A673 (cell line): ENCODE data around the gene MMS22L. TPM values are rescaled to one million over a fixed set of nuclear protein-coding genes. Genes with fewer than 3 reads are reported as not detected.

ENCODE experiments used
- Bru-seq: library from RNA; stranded (reverse); fragments of 400-500 nt; gene quantifications from one replicate; lab custom pipeline; 2021; lab: Mats Ljungman, UMichigan
- BruChase-seq, 2 experiments: library from RNA; stranded (reverse); fragments of 400-500 nt; gene quantifications; one replicate each; lab custom pipeline; 2021; lab: Mats Ljungman, UMichigan
- BruUV-seq: library from RNA; stranded (reverse); fragments of 400-500 nt; replicated peaks from 2 replicates; lab custom pipeline; 2021; lab: Mats Ljungman, UMichigan
- CTCF ChIA-PET: fragments of 300-600 bp; sonication (Branson Sonifier 250); formaldehyde crosslinking; loops from one replicate; lab custom pipeline; 2022; ENCODE audit warnings: antibody characterized with exemption; lab: Charles Lee
- POLR2A ChIA-PET: fragments of 300-600 bp; sonication (Branson Sonifier 250); formaldehyde crosslinking; loops from one replicate; lab custom pipeline; 2022; ENCODE audit warnings: antibody characterized with exemption; ENCODE audit not compliant: low non-redundant PET; lab: Charles Lee
- DNase-seq: peaks from one replicate; pipeline ENCODE4 v3.0.0-alpha.2; 2015; ENCODE audit warnings: low spot score
- H3K27ac ChIP-seq: fragments of 200-600 bp; sonication (generic); 2 replicates; pipeline ENCODE4 v1.5.1; 2016; ENCODE audit warnings: mixed run types, low read depth, mild to moderate bottlenecking, mixed read lengths, antibody characterized with exemption, low read length; ENCODE audit not compliant: poor library complexity, severe bottlenecking
- H3K27me3 ChIP-seq: fragments of 200-600 bp; sonication (generic); replicated peaks from 2 replicates; pipeline ENCODE4 v1.6.1; 2017; ENCODE audit warnings: mixed run types, low read depth, mild to moderate bottlenecking, mixed read lengths, antibody characterized with exemption, low read length; ENCODE audit not compliant: insufficient read depth, poor library complexity
- H3K36me3 ChIP-seq: fragments of 200-600 bp; sonication (generic); 2 replicates; pipeline ENCODE4 v1.6.1; 2016; ENCODE audit warnings: mixed run types, mild to moderate bottlenecking, mixed read lengths, antibody characterized with exemption, low read length; ENCODE audit not compliant: insufficient read depth, poor library complexity, severe bottlenecking
- H3K4me1 ChIP-seq: fragments of 200-600 bp; sonication (generic); 2 replicates; pipeline ENCODE4 v1.6.1; 2017; ENCODE audit warnings: mixed run types, mild to moderate bottlenecking, mixed read lengths, antibody characterized with exemption, low read length; ENCODE audit not compliant: insufficient read depth, poor library complexity, severe bottlenecking
- H3K4me3 ChIP-seq: fragments of 200-600 bp; sonication (generic); 2 replicates; pipeline ENCODE4 v1.5.1; 2016; ENCODE audit warnings: low read depth, mixed run types, mild to moderate bottlenecking, mixed read lengths, low read length; ENCODE audit not compliant: poor library complexity, severe bottlenecking
- H3K9me3 ChIP-seq: fragments of 200-600 bp; sonication (generic); 2 replicates; pipeline ENCODE4 v1.6.1; 2016; ENCODE audit warnings: mixed run types, low read depth, mild to moderate bottlenecking, mixed read lengths, antibody characterized with exemption, low read length; ENCODE audit not compliant: poor library complexity, severe bottlenecking
- EZH2 ChIP-seq: fragments of 200-600 bp; sonication (generic); IDR thresholded peaks from 2 replicates; pipeline ENCODE4 v1.6.1; 2017; ENCODE audit warnings: borderline replicate concordance, low read depth, mild to moderate bottlenecking, mixed read lengths, antibody characterized with exemption, low read length; ENCODE audit not compliant: poor library complexity, severe bottlenecking
- intact Hi-C: fragments of 100-400 bp; cut with micrococcal nuclease; formaldehyde crosslinking; loops from one replicate; pipeline ENCODE4 v1.10.0; 2022; ENCODE audit not compliant: unreplicated experiment
- long read RNA-seq: library from polyadenylated mRNA; stranded (forward); transcript quantifications from one replicate; pipeline ENCODE4 v2.0.0, GENCODE V29; 2022
- total RNA-seq: library from RNA; stranded (reverse); gene quantifications from 2 replicates; pipeline ENCODE4 v1.2.3, GENCODE V29; 2021
- TF ChIP-seq, protein P1 (sequence below): fragments of 300-800, 200-600 bp; sonication (generic); conservative IDR thresholded peaks from 2 replicates; pipeline ENCODE4 v1.5.1; 2017; ENCODE audit warnings: low read depth, mild to moderate bottlenecking, antibody characterized with exemption, low read length, moderate library complexity, mixed read lengths

Gene MMS22L, protein sequence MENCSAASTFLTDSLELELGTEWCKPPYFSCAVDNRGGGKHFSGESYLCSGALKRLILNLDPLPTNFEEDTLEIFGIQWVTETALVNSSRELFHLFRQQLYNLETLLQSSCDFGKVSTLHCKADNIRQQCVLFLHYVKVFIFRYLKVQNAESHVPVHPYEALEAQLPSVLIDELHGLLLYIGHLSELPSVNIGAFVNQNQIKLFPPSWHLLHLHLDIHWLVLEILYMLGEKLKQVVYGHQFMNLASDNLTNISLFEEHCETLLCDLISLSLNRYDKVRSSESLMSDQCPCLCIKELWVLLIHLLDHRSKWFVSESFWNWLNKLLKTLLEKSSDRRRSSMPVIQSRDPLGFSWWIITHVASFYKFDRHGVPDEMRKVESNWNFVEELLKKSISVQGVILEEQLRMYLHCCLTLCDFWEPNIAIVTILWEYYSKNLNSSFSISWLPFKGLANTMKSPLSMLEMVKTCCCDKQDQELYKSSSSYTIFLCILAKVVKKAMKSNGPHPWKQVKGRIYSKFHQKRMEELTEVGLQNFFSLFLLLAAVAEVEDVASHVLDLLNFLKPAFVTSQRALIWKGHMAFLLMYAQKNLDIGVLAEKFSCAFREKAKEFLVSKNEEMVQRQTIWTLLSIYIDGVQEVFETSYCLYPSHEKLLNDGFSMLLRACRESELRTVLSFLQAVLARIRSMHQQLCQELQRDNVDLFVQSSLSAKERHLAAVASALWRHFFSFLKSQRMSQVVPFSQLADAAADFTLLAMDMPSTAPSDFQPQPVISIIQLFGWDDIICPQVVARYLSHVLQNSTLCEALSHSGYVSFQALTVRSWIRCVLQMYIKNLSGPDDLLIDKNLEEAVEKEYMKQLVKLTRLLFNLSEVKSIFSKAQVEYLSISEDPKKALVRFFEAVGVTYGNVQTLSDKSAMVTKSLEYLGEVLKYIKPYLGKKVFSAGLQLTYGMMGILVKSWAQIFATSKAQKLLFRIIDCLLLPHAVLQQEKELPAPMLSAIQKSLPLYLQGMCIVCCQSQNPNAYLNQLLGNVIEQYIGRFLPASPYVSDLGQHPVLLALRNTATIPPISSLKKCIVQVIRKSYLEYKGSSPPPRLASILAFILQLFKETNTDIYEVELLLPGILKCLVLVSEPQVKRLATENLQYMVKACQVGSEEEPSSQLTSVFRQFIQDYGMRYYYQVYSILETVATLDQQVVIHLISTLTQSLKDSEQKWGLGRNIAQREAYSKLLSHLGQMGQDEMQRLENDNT
- 57.6 and 59.2 TPM in 2 replicates for total RNA-seq
- percentile 94 among the genes with signal in this experiment for Bru-seq, nascent RNA
- percentile 93 among the genes with signal in this experiment for BruChase-seq, experiment 1, labeled RNA remaining after a 2-hour chase
- BruChase-seq, experiment 2, labeled RNA remaining after a 6-hour chase, result percentile 86 among the genes with signal in this experiment
- long read RNA-seq, partial matches to known transcripts, result 11 of 35 reads
- long read RNA-seq, other reads (novel, unspliced or antisense), result 24 of 35 reads

DNA sequence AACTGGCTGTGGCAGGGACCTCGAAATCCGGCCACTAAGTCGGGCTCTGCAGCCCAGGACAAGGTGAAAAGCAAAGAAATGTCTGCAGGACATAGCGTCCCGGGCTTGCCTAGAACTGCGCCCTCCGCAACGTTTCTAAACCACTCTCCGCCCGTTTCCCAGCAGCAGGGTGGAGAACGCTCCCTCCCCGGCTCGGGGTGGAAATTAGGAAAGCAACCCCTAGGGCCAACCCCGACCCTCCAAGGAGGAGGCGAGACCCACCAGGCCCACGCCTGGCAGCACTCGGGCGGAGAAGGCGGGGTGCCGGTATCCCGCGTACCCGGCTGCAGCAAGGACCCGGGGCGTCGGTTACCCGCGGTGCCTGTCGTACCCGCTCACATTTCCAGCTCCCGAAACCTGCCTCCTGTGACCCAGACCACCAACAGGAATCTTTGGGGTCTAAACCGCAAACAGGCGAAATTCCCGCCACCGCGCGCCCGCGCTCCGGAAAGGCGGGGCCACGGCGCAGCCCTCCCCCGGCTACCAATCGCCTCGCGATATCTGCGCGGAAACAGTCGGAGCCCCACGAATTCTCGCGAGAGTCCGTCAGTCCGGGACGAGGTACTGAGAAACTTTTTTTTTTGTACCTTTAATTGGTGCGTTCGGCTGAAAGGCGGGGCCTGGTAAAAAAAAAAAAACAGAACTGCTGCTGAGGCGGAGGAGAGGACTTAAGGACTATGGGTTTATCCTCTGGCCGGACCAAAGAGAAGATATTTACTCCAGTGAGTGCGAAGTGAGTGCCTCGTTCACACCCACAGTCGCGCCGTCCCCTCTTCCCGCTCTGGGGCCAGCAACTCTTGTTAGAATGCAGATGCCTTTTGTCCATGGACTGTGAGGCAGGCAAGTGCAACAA, at the start of gene MMS22L:
TSS of gene MMS22L (minus strand) at position 491 of the 892 bp plus-strand sequence. CDS start 739 bp downstream, outside the sequence.
- peak; percentile 97 for DNase-seq
- POLR2A ChIA-PET, result no interaction called here
- peaks cover 32% of the 10 kb centered on the region for H3K36me3 ChIP-seq
- no TSS peak for BruUV-seq
- no peaks in the 10 kb centered on the region for H3K9me3 ChIP-seq
- no peaks in the 10 kb centered on the region for H3K27me3 ChIP-seq
- intact Hi-C loops, result no loop called here
- CTCF ChIA-PET, result no interaction called here
- TF ChIP-seq, protein P1, sequence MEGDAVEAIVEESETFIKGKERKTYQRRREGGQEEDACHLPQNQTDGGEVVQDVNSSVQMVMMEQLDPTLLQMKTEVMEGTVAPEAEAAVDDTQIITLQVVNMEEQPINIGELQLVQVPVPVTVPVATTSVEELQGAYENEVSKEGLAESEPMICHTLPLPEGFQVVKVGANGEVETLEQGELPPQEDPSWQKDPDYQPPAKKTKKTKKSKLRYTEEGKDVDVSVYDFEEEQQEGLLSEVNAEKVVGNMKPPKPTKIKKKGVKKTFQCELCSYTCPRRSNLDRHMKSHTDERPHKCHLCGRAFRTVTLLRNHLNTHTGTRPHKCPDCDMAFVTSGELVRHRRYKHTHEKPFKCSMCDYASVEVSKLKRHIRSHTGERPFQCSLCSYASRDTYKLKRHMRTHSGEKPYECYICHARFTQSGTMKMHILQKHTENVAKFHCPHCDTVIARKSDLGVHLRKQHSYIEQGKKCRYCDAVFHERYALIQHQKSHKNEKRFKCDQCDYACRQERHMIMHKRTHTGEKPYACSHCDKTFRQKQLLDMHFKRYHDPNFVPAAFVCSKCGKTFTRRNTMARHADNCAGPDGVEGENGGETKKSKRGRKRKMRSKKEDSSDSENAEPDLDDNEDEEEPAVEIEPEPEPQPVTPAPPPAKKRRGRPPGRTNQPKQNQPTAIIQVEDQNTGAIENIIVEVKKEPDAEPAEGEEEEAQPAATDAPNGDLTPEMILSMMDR, result no peak
- no peak for TF ChIP-seq EZH2
- peak within 1 kb of the TSS; percentile 76 for H3K4me3 ChIP-seq
- peak within 1 kb of the TSS; percentile 91 for H3K27ac ChIP-seq
- peaks cover 13% of the 10 kb centered on the region for H3K4me1 ChIP-seq

GRCh38 chr6:97322811-97323210, 39.8 kb upstream of the MMS22L start:
- CTCF ChIA-PET, result no interaction called here
- TF ChIP-seq, protein P1, result no peak
- TF ChIP-seq EZH2, result no peak
- DNase-seq, result no peak
- Histone ChIP-seq H3K9me3 (no peaks in the 10 kb centered on the region), H3K27me3 (no peaks in the 10 kb centered on the region), H3K27ac (no peak overlapping the region), H3K36me3 (no peaks in the 10 kb centered on the region), H3K4me1 (no peaks in the 10 kb centered on the region), H3K4me3 (no peak overlapping the region)
- POLR2A ChIA-PET, result no interaction called here
- intact Hi-C loops, result no loop called here
- no TSS peak for BruUV-seq
